Skin of body (tissue), 3 donors: Measurements from ENCODE around the gene TBX3. TPM values are rescaled to one million over a fixed set of nuclear protein-coding genes. Genes with fewer than 3 reads are reported as not detected.

ENCODE experiments used
- DNase-seq: peaks from one replicate; lab custom pipeline; 2025; lab: John Stamatoyannopoulos, UW
- small RNA-seq: library from RNA; depleted of rRNA; stranded (forward); fragments of <200 nt; gene quantifications from one replicate; pipeline ENCODE3, GENCODE V24; 2014; ENCODE audit warnings: low replicate concordance
- total RNA-seq: library from RNA; depleted of rRNA; stranded (reverse); fragments of >200 nt; gene quantifications from one replicate; pipeline ENCODE4 v1.2.3, GENCODE V29; 2014

Gene TBX3
- total RNA-seq, 1 donor from 2014 or later = 14.7 TPM

DNA sequence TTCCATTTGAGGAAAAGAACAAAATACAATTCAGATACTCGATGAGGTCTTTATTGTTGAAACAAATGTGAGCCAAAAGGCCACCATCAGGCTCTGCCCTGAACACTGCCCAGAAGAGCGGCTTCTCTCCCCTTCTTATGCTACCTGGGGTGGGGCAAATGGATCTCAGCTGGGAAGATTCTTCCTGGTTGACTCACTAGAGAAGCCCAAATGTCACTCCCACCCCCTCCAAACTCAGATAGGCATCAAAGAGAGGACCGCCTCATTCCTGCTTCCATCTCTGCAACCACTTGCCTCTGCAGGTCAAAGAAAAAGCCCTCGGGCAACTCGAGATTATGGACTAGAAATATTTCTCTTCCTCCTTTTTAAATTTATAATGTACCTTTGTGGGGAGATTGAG is 55.8 kb downstream of the TBX3 start:
- DNase-seq = no peak

- DNase-seq = no peak
Observed at GRCh38 chr12:114627393-114627792, 56.6 kb downstream of the TBX3 start.

DNA sequence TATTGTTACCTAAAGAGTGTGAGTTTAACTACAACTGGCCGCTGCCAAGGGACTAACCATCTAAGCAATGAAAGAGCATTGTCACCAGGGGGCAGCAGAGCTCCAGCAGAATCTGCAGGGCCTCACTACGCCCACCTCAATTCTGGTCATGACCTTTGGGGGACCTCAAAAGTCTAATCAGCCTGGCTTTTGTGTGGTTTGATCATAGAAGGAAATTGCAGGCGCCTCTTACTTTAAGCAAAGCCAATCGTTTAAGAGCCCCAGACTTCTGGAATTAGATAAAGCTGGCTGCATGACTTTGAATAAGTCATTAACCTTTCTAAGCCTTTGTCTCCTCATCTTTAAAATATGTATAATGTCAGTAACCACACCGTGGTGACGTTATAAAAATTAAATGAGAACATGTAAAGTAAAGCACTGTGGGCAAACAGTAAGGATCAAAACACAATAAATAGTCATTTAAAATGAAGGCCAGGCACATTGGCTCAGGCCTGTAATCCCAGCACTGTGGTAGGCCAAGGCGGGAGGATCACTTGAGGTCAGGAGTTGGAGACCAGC is 58.6 kb downstream of the TBX3 start:
- DNase-seq = no peak

GRCh38 chr12:114623737-114624136 is 60.2 kb downstream of the TBX3 start:
- no peak for DNase-seq

Small RNA genes lying within 50 kb of the gene (small RNA-seq; reads per million reads assigned to genes)
- not detected for gene RF00019
